Skeletal muscle cell (primary cell): ENCODE data around the gene ELAVL3.

ENCODE experiments used
- DNase-seq: peaks from one replicate; pipeline ENCODE4 v3.0.0-alpha.2; 2010; ENCODE audit warnings: low read depth
- H3K4me3 ChIP-seq: 2 replicates; pipeline ENCODE4 v1.5.1; 2011; ENCODE audit warnings: low read depth, mild to moderate bottlenecking, control low read depth, low read length, moderate library complexity

The ELAVL3 gene

DNA sequence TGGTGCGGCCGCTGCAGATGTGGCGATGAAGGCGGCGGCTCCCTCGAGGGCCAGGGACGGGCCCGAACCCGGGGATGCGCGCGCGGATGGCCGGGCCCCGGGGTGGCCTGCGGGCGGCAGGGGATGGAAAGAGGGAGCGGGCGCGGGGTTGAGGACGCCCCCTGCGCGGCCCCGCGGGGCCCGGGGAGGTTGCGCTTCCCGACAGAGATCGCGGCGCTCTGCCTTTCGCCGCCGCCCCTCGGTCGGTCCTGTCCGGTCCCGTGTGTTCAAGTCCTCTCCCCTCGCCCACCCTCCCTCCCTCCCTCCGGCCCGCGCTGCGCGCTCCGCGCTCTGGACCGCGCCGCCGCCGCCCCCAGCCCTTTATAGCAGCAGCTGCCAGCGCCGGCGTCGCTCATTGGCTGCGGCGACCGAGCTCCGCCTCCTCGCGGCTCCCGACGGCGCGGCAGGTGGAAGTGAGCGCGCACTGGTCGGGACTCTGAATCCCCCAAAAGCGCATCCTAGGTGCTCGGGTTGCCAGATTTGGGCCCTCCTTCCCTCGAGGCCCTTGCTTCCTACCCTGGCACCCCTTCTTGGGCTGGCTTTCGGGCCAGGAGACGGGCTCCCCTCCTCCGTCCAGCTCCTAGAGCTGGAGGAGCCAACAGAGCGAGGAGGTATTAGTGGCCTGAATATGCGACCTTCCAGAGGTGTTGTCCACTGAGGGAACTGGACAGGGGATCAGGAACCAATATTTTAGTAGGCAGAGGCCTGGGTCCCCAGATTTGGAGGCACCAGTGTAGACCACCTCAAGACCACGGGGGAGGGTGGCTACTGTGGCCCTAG, at the start of gene ELAVL3:
Gene ELAVL3, minus strand, starts transcription at position 332 of the 819 bp plus-strand sequence. CDS start 438 bp downstream, outside the sequence.
- H3K4me3 ChIP-seq = peak within 1 kb of the TSS; percentile 49

DNA sequence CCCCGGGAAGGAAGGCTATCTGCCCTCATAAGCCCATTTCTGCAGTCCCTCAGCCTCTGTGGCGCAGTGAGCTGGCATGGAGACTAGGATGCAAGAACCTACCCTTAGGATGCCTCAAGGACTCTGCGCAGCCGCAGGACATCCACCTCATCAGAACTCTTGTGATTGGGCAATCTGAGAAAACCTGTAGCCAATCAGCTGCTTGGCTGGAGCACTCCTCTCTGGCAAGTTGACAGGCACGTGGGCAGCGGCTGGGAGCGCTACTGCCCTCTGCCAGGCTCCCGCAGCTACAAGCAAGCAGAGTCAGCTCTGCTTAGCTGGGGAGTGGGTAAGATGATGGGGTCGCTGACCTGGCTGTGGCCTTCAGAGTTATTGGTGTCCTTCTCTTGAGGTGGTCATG, 49.6 kb upstream of the ELAVL3 start:
- DNase-seq = peak; percentile 45

More for the DNA sequence above, at the start of gene ELAVL3:
- no peak for DNase-seq

DNA sequence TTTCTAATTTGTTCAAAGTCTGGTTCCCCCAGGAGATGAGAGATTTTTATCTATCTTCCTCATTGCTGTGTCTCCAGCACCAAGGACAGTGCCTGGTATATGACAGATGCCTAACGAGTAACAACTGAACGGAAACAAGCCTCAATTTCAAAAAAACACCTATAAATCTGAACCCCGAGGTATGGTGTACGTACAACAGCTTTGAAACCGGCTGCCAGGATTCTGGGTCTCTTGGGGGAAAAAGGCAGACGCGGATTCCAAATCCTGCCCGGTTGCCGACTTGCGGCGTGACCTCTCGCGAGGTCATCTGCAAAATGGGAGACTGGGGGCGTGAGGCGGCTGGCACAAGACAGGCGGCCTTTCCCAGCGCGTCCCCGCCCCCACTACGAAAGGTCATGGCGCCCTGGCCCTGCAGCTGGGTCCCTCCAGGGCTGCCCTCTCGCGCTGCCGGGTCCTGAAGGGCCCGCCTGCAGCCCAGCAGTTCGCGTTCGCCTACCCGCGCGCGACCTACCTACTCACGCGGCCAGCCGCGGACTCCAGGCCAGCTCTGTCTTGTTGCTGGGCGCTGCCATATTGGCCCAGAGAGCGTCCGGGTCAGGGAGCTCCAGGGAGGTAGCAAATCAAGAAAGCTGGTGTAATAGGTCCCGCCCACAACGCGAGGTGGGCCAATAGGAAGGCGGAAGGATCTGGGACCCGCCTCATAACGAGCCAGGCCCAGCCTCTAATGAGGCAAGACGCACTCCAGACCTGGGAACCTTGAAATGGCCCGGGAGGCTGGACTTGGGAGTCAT, 47.9 kb upstream of the ELAVL3 start, which contains the start of gene ECSIT:
Gene ECSIT, minus strand, starts transcription at position 584 of the 791 bp plus-strand sequence. CDS start 9,964 bp downstream, outside the sequence.
- H3K4me3 ChIP-seq = peak within 1 kb of the TSS; percentile 85
- peak; percentile 92 for DNase-seq

More for the DNA sequence above, 49.6 kb upstream of the ELAVL3 start:
- H3K4me3 ChIP-seq = no peak overlapping the region

- H3K4me3 ChIP-seq = no peak overlapping the region
- DNase-seq = no peak
Measured at GRCh38 chr19:11519138-11519537, 38.3 kb upstream of the ELAVL3 start.

GRCh38 chr19:11513946-11514345, 33.1 kb upstream of the ELAVL3 start:
- no peak for DNase-seq
- H3K4me3 ChIP-seq = no peak overlapping the region

GRCh38 chr19:11510444-11510843, 29.6 kb upstream of the ELAVL3 start:
- no peak for DNase-seq
- H3K4me3 ChIP-seq = no peak overlapping the region

DNA sequence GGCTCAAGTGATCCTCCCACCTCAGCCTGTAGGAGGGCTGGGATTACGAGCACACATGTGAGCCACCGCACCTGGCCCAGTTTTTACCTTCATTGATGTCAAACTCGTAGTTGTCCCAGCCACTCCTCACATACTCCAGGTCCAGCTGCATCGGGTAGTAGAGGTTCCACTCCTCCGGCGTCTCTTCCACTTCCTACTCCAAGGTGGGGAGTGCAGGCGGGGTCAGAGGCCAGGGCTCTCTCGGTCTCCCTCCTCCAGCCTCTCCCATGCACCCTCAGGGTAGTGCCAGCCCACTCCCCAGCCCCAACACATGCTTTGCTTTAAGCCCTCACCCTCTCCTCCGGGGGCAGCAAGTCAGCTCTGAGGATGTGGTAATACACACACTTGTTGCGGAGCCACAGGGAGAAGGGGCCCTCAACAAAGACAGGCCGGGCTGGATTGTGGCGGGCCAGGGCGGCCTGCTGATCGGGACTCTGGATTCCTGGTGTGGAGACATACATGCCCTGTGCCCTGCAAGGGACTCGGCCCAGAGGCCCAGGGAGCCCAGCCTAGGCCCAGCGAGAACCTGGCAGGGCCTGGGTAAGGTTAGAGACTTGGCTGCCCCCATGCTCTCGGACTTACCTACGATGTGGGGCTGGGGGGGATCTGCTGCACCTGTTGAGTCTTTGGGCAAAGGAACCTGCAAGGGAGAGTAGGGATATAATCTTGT, 26.7 kb upstream of the ELAVL3 start:
- no peak overlapping the region for H3K4me3 ChIP-seq
- no peak for DNase-seq

GRCh38 chr19:11506967-11507366, 26.1 kb upstream of the ELAVL3 start:
- no peak overlapping the region for H3K4me3 ChIP-seq
- no peak for DNase-seq

- no peak for DNase-seq
- peak overlapping the region; percentile 73 for H3K4me3 ChIP-seq
Measured at GRCh38 chr19:11506101-11506555, 25.3 kb upstream of the ELAVL3 start.

DNA sequence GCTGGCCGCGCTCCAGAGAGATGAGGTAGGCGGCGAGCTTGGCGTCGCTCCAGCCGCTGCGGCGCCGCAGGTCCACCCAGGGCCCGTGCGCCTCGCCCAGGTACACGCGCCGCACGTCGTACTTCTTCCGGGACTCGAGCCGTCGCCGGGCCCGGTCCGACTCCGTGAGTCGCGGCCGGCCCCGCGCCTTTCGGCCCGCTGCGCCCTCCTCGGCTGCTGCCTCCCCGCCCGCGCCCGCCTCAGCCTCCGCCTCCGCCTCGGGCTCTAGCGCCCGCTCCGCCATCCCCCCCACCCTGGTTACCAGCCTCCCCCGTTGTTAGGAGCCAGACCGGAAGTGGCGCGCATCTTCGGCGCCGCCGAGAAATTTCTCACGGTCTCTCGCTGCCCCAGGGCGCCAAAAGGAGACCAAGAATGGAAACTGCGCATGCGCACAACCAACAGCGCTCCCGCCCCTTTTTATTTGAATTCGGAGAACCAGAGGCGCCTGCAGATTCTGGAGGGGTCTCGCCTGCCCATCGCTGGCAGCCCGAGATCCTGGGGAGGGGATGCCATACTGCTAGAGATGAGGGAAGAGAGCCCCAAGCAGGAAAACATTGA, 24.8 kb upstream of the ELAVL3 start, which contains the start of gene ZNF653:
Gene ZNF653, minus strand, starts transcription at position 336 of the 597 bp plus-strand sequence. Its CDS starts 53 bp downstream, at position 283.
- peak; percentile 68 for DNase-seq

GRCh38 chr19:11505032-11505503, 24.2 kb upstream of the ELAVL3 start:
- DNase-seq = peak; percentile 79

More for the DNA sequence above, 24.8 kb upstream of the ELAVL3 start, which contains the start of gene ZNF653:
- peak within 1 kb of the TSS; percentile 73 for H3K4me3 ChIP-seq

GRCh38 chr19:11504502-11505031, 23.7 kb upstream of the ELAVL3 start:
- no peak for DNase-seq
- H3K4me3 ChIP-seq = peak overlapping the region; percentile 73

More at GRCh38 chr19:11505032-11505503, 24.2 kb upstream of the ELAVL3 start:
- peak overlapping the region; percentile 73 for H3K4me3 ChIP-seq

DNA sequence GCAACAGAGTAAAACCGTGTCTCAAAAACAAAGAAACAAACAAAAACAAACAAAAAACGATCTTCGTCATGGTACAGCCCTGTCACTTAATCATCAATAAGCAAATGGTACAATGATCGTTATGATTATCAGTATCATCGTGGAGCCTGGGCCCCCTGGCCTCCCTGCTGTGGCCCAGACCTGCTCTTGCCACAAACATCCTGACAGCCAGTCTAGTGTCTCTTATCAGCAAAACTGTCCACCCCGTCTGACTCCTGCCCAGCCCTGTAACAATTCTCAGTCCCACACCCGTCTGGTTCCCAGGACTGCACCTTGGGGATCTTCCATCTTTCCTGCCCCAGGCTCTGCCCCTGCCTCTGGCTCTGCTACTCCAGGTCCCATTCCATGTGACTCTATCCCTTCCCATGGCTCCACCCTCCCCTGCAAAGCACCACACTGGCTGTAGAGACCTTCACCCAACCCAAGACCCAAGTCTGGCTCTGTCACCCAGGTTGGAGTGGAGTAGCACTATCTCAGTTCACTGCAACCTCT, 19.1 kb upstream of the ELAVL3 start:
- DNase-seq = no peak
- no peak overlapping the region for H3K4me3 ChIP-seq

DNA sequence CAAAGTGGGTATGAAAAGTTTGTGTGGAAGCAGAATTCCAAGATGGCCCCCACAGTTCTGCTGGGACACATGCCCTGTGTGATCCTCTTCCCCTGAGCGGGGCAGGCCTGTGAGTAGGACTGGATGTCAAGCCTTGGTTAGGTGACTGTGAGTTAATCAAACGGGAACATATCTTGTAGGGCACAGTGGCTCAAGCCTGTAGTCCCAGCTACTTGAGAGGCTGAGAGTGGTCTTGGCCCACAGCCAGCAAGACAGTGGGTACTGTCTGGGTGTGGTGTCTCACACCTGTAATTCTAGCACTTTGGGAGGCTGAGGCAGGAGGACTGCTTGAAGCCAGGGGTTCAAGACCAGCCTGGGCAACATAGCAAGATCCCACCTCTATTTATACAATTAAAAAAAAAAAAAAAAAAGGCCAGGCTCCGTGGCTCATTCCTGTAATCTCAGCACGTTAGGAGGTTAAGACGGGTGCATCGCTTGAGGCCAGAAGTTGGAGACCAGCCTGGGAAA, 18.4 kb upstream of the ELAVL3 start:
- DNase-seq = no peak
- no peak overlapping the region for H3K4me3 ChIP-seq

DNA sequence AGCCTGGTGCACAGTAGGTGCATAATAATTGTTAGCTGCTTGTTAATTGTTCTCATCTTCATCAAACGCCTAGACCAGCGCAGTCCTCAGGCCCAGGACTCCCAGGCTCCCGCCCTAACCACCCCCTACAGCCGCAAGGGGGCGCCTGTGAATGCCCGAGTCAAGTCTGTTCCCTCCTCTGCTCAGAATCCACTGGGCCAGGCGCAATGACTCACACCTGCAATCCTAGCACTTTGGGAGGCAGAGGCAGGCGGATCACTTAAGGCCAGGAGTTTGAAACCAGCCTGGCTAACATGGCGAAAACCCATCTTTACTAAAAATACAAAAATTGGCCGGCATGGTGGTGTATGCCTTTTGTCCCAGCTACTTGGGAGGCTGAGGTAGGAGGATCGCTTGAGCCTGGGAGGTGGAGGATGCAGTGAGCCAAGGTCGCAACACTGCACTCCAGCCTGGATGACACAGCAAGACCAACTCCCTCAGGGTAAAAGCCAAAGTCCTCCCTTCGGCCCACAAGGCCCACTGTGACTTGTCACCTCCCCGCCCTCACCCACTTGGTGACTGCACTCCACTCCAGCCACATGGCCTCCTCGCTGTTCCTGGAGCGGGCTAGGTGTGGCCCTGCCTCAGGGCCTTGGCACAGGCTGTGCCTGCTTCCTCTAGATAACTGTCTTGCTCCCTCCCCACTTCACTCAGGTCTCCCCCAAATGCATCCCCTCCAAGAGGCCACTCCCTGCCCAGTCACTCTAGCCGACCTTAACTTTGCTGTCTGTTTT, 15.7 kb upstream of the ELAVL3 start:
- peak; percentile 29 for DNase-seq
- H3K4me3 ChIP-seq = no peak overlapping the region

GRCh38 chr19:11495885-11496284, 15.0 kb upstream of the ELAVL3 start:
- H3K4me3 ChIP-seq = no peak overlapping the region
- no peak for DNase-seq

DNA sequence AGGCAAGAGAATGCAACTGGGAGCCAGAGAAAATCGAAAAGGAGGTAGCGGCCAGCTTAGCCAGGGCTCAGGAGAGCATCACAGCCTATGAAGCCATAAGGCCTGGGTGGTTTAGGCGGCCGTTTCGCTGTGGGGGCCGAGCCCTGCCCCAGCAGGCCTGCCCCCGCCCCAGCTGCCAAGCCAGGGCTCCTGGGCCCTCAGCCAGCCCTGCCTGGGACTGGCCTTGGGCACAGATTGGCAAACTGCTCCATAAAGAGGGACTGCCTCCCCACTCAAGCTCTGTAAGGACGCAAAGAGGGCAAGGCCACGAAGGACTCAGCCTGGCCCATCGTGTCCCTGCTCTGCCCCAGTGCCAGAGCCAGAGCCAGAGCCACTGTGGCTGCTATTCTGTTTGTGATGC, 14.6 kb upstream of the ELAVL3 start:
- H3K4me3 ChIP-seq = no peak overlapping the region
- DNase-seq = no peak
